HUDEP-2 (cell line): ENCODE data around the gene NEU1.
"Not testable (repeated sequence)": the region's sequence is repeated elsewhere in the genome, so short reads cannot be mapped to it uniquely, and the experiment has no call there.

ENCODE experiments used
- DNase-seq, 76 experiments: peaks; one replicate each; lab custom pipeline; 2025; ENCODE audit not compliant: unreplicated experiment in 76 of 76; lab: John Stamatoyannopoulos, UW

NEU1 gene

GRCh38 chr6:31847276-31847978 is 15.2 kb downstream of the NEU1 start:
- DNase-seq = no peak

GRCh38 chr6:31844507-31844906 is 18.1 kb downstream of the NEU1 start:
- no peak for DNase-seq

GRCh38 chr6:31842053-31842452 is 20.6 kb downstream of the NEU1 start:
- DNase-seq = no peak

GRCh38 chr6:31839779-31840126 is 22.9 kb downstream of the NEU1 start:
- not testable (repeated sequence) for DNase-seq

GRCh38 chr6:31838968-31839367 is 23.7 kb downstream of the NEU1 start:
- DNase-seq = no peak

- not testable (repeated sequence) for DNase-seq
Measured at GRCh38 chr6:31838114-31838553, 24.5 kb downstream of the NEU1 start.

- peak in 2 of 76 experiments; percentile 24 to 30 for DNase-seq
Measured at GRCh38 chr6:31837369-31838113, 25.1 kb downstream of the NEU1 start.

- DNase-seq = peak in 7 of 76 experiments; percentile 25 to 38 (median 34)
Measured at GRCh38 chr6:31836474-31837368, 25.9 kb downstream of the NEU1 start.

- DNase-seq = peak in 1 of 76 experiments; percentile 20
Measured at GRCh38 chr6:31836047-31836473, 26.6 kb downstream of the NEU1 start.

- peak in 73 of 76 experiments; percentile 35 to 98 (median 85) for DNase-seq
Measured at GRCh38 chr6:31834367-31835250, 28.0 kb downstream of the NEU1 start.

- no peak for DNase-seq
Measured at GRCh38 chr6:31831350-31832215, 31.0 kb downstream of the NEU1 start.

GRCh38 chr6:31830886-31831335 is 31.7 kb downstream of the NEU1 start:
- no peak for DNase-seq

GRCh38 chr6:31829633-31830283 is 32.9 kb downstream of the NEU1 start:
- DNase-seq = peak in 21 of 76 experiments; percentile 27 to 72 (median 39)

- peak; percentile 94 to 100 (median 100) for DNase-seq
Measured at GRCh38 chr6:31827286-31828079, 35.1 kb downstream of the NEU1 start, which contains the start of gene HSPA1B. HSPA1B (plus strand) TSS chr6:31827738; CDS start chr6:31827951, 213 bp downstream.

GRCh38 chr6:31826793-31827285 is 35.8 kb downstream of the NEU1 start:
- peak in 64 of 76 experiments; percentile 68 to 97 (median 84) for DNase-seq

- no peak for DNase-seq
Measured at GRCh38 chr6:31825553-31825952, 37.1 kb downstream of the NEU1 start.

GRCh38 chr6:31823592-31824196 is 38.9 kb downstream of the NEU1 start:
- DNase-seq = not testable (repeated sequence)
